ENCODE results near the gene PLK1. TPM values are rescaled to one million over a fixed set of nuclear protein-coding genes. Genes with fewer than 3 reads are reported as not detected.
"Not testable (repeated sequence)": the region's sequence is repeated elsewhere in the genome, so short reads cannot be mapped to it uniquely, and the experiment has no call there.

PLK1 gene
- total RNA-seq, 1 donor from 2014 or later, result 8.1 TPM

DNA sequence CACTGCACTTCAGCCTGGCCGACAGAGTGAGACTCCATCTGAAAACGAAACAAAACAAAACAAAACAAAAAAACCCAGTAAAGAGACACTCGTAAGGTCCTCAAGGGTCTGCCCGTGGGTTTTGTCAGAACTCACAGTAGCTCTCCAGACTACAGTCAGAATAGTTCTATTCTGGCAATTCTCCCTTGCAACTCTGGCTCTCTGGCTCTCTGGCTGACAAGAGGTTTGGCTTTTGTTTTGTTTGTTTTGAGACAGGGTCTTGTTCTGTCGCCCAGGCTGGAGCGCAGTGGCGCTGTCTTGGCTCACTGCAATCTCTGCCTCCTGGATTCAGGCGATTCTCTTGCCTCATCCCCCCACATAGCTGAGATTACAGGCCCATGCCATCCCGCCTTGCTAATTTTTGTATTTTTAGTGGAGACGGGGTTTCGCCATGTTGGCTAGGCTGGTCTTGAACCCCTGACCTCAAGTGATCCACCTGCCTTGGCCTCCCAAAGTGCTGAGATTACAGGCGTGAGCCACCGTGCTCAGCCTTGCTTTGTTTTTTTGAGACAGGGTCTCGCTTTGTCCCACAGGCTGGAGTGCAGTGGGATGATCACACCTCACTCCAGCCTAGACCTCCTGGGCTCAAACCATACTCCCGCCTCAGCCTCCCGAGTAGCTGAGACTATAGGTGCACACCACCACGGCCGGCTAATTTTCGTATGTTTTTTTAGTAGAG lies 55.6 kb downstream of the PLK1 start:
- H3K4me3 ChIP-seq, result no peak overlapping the region
- no peaks in the 10 kb centered on the region for H3K4me1 ChIP-seq
- H3K27ac ChIP-seq, result no peak overlapping the region
- intact Hi-C loops (cut with DNase I), result no loop called here
- TF ChIP-seq POLR2A (IDR thresholded peaks at IDR 0.05) (no peak), POLR2AphosphoS5 (IDR thresholded peaks at IDR 0.05; ENCODE audit: insufficient read depth in 1 of 2, low read depth in 1 of 2) (no peak)
- TF ChIP-seq, protein P1, sequence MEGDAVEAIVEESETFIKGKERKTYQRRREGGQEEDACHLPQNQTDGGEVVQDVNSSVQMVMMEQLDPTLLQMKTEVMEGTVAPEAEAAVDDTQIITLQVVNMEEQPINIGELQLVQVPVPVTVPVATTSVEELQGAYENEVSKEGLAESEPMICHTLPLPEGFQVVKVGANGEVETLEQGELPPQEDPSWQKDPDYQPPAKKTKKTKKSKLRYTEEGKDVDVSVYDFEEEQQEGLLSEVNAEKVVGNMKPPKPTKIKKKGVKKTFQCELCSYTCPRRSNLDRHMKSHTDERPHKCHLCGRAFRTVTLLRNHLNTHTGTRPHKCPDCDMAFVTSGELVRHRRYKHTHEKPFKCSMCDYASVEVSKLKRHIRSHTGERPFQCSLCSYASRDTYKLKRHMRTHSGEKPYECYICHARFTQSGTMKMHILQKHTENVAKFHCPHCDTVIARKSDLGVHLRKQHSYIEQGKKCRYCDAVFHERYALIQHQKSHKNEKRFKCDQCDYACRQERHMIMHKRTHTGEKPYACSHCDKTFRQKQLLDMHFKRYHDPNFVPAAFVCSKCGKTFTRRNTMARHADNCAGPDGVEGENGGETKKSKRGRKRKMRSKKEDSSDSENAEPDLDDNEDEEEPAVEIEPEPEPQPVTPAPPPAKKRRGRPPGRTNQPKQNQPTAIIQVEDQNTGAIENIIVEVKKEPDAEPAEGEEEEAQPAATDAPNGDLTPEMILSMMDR (IDR thresholded peaks at IDR 0.05), result no peak
- no peak for DNase-seq (ENCODE audit: extremely low spot score in 2 of 2)
- H3K9me3 ChIP-seq, result no peaks in the 10 kb centered on the region
- no peaks in the 10 kb centered on the region for H3K36me3 ChIP-seq
- no peaks in the 10 kb centered on the region for H3K27me3 ChIP-seq

DNA sequence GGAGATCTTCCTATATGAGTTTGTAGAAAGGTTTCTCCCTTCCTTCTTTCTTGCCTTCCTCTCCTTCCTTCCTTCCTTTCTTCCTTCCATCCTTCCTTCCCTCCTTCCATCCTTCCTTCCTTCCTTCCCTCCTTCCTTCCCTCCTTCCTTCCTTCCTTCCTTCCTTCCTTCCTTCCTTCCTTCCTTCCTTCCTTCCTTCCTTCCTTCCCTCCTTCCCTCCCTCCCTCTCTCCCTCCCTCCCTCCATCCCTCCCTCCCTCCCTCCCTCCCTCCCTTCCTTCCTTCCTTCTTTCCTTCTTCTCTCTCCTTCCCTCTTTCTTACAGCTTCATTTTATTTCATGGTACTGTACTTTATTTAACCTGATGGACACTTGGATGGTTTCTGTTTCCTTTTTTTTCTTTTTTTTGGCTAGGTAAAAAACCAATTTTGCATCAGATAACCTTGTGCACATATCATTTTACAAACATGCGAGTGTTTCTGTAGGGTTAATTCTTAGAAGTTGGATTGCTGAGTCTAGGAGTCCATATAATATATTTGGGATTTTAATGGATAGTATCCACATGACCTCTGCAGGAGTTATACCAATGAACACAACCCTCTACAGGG lies 58.8 kb downstream of the PLK1 start:
- H3K4me1 ChIP-seq; intact Hi-C loops (cut with DNase I); H3K9me3 ChIP-seq; DNase-seq (ENCODE audit: extremely low spot score in 2 of 2); H3K36me3 ChIP-seq; H3K27ac ChIP-seq; H3K27me3 ChIP-seq; H3K4me3 ChIP-seq: not testable (repeated sequence)

DNA sequence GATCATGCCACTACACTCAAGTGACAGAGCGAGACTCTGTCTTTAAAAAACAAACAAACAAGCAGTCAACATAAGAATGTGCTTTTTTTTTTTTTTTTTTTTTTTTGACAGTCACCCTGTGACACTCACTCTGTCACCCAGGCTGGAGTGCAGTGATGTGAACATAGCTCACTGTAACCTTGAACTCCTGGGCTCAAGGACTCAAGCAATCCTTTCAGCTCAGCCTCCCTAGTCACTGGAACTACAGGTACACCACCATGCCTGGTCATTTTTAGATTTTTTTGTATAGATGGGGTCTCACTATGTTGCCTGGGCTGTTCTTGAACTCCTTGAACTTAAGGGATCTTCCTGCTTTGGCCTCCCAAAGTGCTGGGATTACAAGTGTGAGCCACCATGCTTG lies 60.8 kb downstream of the PLK1 start:
- TF ChIP-seq, protein P1 (IDR thresholded peaks at IDR 0.05), result no peak
- no peak for TF ChIP-seq POLR2AphosphoS5 (IDR thresholded peaks at IDR 0.05; ENCODE audit: insufficient read depth in 1 of 2, low read depth in 1 of 2)
- TF ChIP-seq POLR2A (IDR thresholded peaks at IDR 0.05), result no peak
- no peak for DNase-seq (ENCODE audit: extremely low spot score in 2 of 2)
- intact Hi-C loops (cut with DNase I), result no loop called here
- Histone ChIP-seq H3K4me3 (no peak overlapping the region), H3K27ac (no peak overlapping the region), H3K27me3 (no peaks in the 10 kb centered on the region), H3K9me3 (no peaks in the 10 kb centered on the region), H3K36me3 (no peaks in the 10 kb centered on the region), H3K4me1 (no peaks in the 10 kb centered on the region)

Other genes with a start within 250 kb of the PLK1 start
- 21.4 TPM for gene COG7, start 225.7 kb upstream of the PLK1 start, total RNA-seq
- gene GGA2, start 168.4 kb upstream of the PLK1 start, total RNA-seq, result 39.0 TPM
- gene EARS2, start 121.5 kb upstream of the PLK1 start, total RNA-seq, result 46.7 TPM
- gene UBFD1, start 121.2 kb upstream of the PLK1 start, total RNA-seq, result 57.2 TPM
- gene NDUFAB1, start 82.6 kb upstream of the PLK1 start, total RNA-seq, result 68.8 TPM
- 10.1 TPM for gene PALB2, start 37.6 kb upstream of the PLK1 start, total RNA-seq
- 23.6 TPM for gene DCTN5, start 37.4 kb upstream of the PLK1 start, total RNA-seq
- not detected for gene ERN2, start 34.3 kb downstream of the PLK1 start, total RNA-seq
- gene CHP2, start 76.1 kb downstream of the PLK1 start, total RNA-seq, result 2.5 TPM
- 9.1 TPM for gene PRKCB, start 157.1 kb downstream of the PLK1 start, total RNA-seq

All from vagina (tissue), 2 donors.